Endothelial cell of umbilical vein (primary cell): ENCODE measurements around the gene PLCH1. TPM values are rescaled to one million over a fixed set of nuclear protein-coding genes. Genes with fewer than 3 reads are reported as not detected.
"Not testable (repeated sequence)": the region's sequence is repeated elsewhere in the genome, so short reads cannot be mapped to it uniquely, and the experiment has no call there.

Experiments
- BruUV-seq: library from RNA; stranded (reverse); fragments of 400-500 nt; replicated peaks from 2 replicates; lab custom pipeline; 2021; lab: Mats Ljungman, UMichigan
- CTCF ChIA-PET: fragments of 300-600, 350-600 bp; sonication (Branson Sonifier 250); formaldehyde crosslinking; loops from one replicate; lab custom pipeline; 2021; ENCODE audit warnings: antibody characterized with exemption, inconsistent platforms; lab: Charles Lee
- POLR2A ChIA-PET: fragments of 300-600, 350-600 bp; sonication (Branson Sonifier 250); formaldehyde crosslinking; loops from one replicate; lab custom pipeline; 2021; ENCODE audit warnings: antibody characterized with exemption, inconsistent platforms; lab: Charles Lee
- DNase-seq: peaks from one replicate; pipeline ENCODE4 v3.0.0-alpha.2; 2011; ENCODE audit warnings: low read depth, low spot score
- FAIRE-seq: peaks from 2 replicates; lab custom pipeline; 2011; peaks lifted over from hg19 to GRCh38; lab: Jason Lieb, UNC
- H2AFZ ChIP-seq: 2 replicates; pipeline ENCODE4 v1.6.0; 2012; ENCODE audit warnings: low read depth, low read length, control low read depth, inconsistent platforms
- H3K27ac ChIP-seq: 2 replicates; pipeline ENCODE4 v1.5.1; 2011; ENCODE audit warnings: low read depth, mild to moderate bottlenecking, control low read depth, low read length, moderate library complexity; ENCODE audit not compliant: insufficient read depth
- H3K27me3 ChIP-seq, 2 experiments: 2 replicates each; pipeline versions ENCODE4 v1.6.0 to v1.6.1; 2011; ENCODE audit warnings: low read length in 2 of 2, mixed read lengths in 1 of 2; ENCODE audit not compliant: control insufficient read depth in 2 of 2, insufficient read depth in 2 of 2
- H3K36me3 ChIP-seq, 2 experiments: 2 replicates in 1 of 2; 3 replicates in 1 of 2; pipeline ENCODE4 v1.5.1; 2011; ENCODE audit warnings: low read length in 2 of 2, mild to moderate bottlenecking in 1 of 2, moderate library complexity in 1 of 2; ENCODE audit not compliant: control insufficient read depth in 2 of 2, insufficient read depth in 2 of 2; ENCODE audit errors: extremely low read depth in 1 of 2
- H3K4me1 ChIP-seq: 3 replicates; pipeline ENCODE4 v1.5.1; 2011; ENCODE audit warnings: mild to moderate bottlenecking, low read length; ENCODE audit not compliant: control insufficient read depth, insufficient read depth; ENCODE audit errors: extremely low read depth
- H3K4me2 ChIP-seq: 2 replicates; pipeline ENCODE4 v1.6.1; 2011; ENCODE audit warnings: low read length, control low read depth, mixed read lengths; ENCODE audit not compliant: insufficient read depth
- H3K4me3 ChIP-seq, 3 experiments: fragments of 200-600 bp in 1 of 3; sonication (generic), shearing (Covaris generic) in 1 of 3; replicated peaks in 1 of 3; 2 replicates each; pipeline ENCODE4 v1.5.1; 2011 to 2016; ENCODE audit warnings: control low read depth in 3 of 3, low read length in 3 of 3, mild to moderate bottlenecking in 2 of 3, inconsistent platforms in 1 of 3, low read depth in 1 of 3, moderate library complexity in 1 of 3; ENCODE audit not compliant: insufficient read depth in 1 of 3
- H3K79me2 ChIP-seq: 2 replicates; pipeline ENCODE4 v1.6.0; 2012; ENCODE audit warnings: low read length, inconsistent platforms; ENCODE audit not compliant: control insufficient read depth, insufficient read depth
- H3K9ac ChIP-seq: replicated peaks from 2 replicates; pipeline ENCODE3; 2011; ENCODE audit warnings: low read length, control low read depth; ENCODE audit not compliant: insufficient read depth; ENCODE audit errors: extremely low read depth
- H3K9me1 ChIP-seq: replicated peaks from 3 replicates; pipeline ENCODE4 v1.6.0; 2011; ENCODE audit warnings: mild to moderate bottlenecking, low read length; ENCODE audit not compliant: control insufficient read depth, insufficient read depth; ENCODE audit errors: extremely low read depth
- H3K9me3 ChIP-seq: replicated peaks from 2 replicates; pipeline ENCODE4 v1.5.1; 2012; ENCODE audit warnings: low read length, inconsistent platforms; ENCODE audit not compliant: control insufficient read depth, insufficient read depth
- H4K20me1 ChIP-seq: replicated peaks from 2 replicates; pipeline ENCODE3; 2011; ENCODE audit warnings: mild to moderate bottlenecking, low read length; ENCODE audit not compliant: control insufficient read depth, insufficient read depth; ENCODE audit errors: extremely low read depth
- CTCF ChIP-seq, 2 donors: IDR thresholded peaks; 1 replicate in 1 of 2; 2 replicates in 1 of 2; pipeline ENCODE4 v1.5.1; 2011; ENCODE audit warnings: low read length in 2 of 2, mild to moderate bottlenecking in 2 of 2, moderate library complexity in 2 of 2, control low read depth in 1 of 2, inconsistent platforms in 1 of 2, low read depth in 1 of 2; ENCODE audit not compliant: insufficient read depth in 1 of 2; ENCODE audit errors: extremely low read depth in 1 of 2
- EZH2 ChIP-seq: IDR thresholded peaks from 2 replicates; pipeline ENCODE4 v1.6.1; 2012; ENCODE audit warnings: borderline replicate concordance, low read depth, mild to moderate bottlenecking, moderate library complexity, low read length, inconsistent platforms; ENCODE audit not compliant: severe bottlenecking
- FOS ChIP-seq: IDR thresholded peaks from 2 replicates; pipeline ENCODE4 v1.6.1; 2011; ENCODE audit warnings: mild to moderate bottlenecking, low read length, moderate library complexity, borderline replicate concordance; ENCODE audit not compliant: insufficient read depth
- GATA2 ChIP-seq: IDR thresholded peaks from 2 replicates; pipeline ENCODE4 v1.7.0; 2011; ENCODE audit warnings: low read depth, mild to moderate bottlenecking, moderate library complexity, mixed read lengths, low read length; ENCODE audit not compliant: insufficient read length, insufficient read depth
- JUN ChIP-seq: IDR thresholded peaks from 2 replicates; pipeline ENCODE4 v1.6.1; 2011; ENCODE audit warnings: borderline replicate concordance, low read depth; ENCODE audit not compliant: insufficient read length, insufficient read depth
- MAX ChIP-seq: IDR thresholded peaks from 2 replicates; pipeline ENCODE4 v1.6.1; 2011; ENCODE audit not compliant: insufficient read depth, insufficient read length
- MYC ChIP-seq: IDR thresholded peaks from one replicate; pipeline ENCODE4 v1.6.1; 2011; ENCODE audit warnings: mild to moderate bottlenecking, low read depth, low read length
- POLR2A ChIP-seq: IDR thresholded peaks from 2 replicates; pipeline ENCODE4 v1.6.1; 2012; ENCODE audit warnings: low read depth, mild to moderate bottlenecking, control low read depth, low read length
- POLR2AphosphoS5 ChIP-seq: IDR thresholded peaks from 2 replicates; pipeline ENCODE4 v1.6.1; 2012; ENCODE audit warnings: low read depth, mild to moderate bottlenecking, control low read depth, low read length, moderate library complexity; ENCODE audit not compliant: insufficient read depth
- dilution Hi-C: fragments of 300-500 bp; cut with MboI; formaldehyde crosslinking; loops from one replicate; pipeline ENCODE4 v1.15.0; 2019; ENCODE audit warnings: low sequenced_read_pairs; ENCODE audit not compliant: extremely low pct_ligation_motif_present
- intact Hi-C: fragments of 100-400 bp; cut with micrococcal nuclease; formaldehyde crosslinking; loops from one replicate; pipeline ENCODE4 v1.10.0; 2022
- polyA plus RNA-seq, 4 experiments: library from polyadenylated mRNA; depleted of rRNA in 3 of 4; stranded (reverse) in 3 of 4; unstranded in 1 of 4; fragments of >200 nt; gene quantifications; 2 replicates each; pipeline versions ENCODE4 v1.2.1 to v1.2.3, GENCODE V29; 2011 to 2012; ENCODE audit warnings: missing spikeins in 1 of 4
- total RNA-seq: library from RNA; stranded (reverse); gene quantifications from 2 replicates; pipeline ENCODE4 v1.2.3, GENCODE V29; 2021

The PLCH1 gene
- total and polyA plus RNA-seq, 2 donors (not counting 3 experiments of a cell fraction or from before 2014, with no cell fraction given) = 0.03 TPM; not detected in 1

- Histone ChIP-seq H3K79me2 (no peaks in the 10 kb centered on the region), H3K4me1 (no peaks in the 10 kb centered on the region), H3K36me3 (no peaks in the 10 kb centered on the region), H3K9me1 (no peaks in the 10 kb centered on the region), H4K20me1 (no peaks in the 10 kb centered on the region), H3K4me3 (no peak overlapping the region), H3K27ac (no peak overlapping the region), H3K4me2 (no peak overlapping the region), H3K9me3 (no peaks in the 10 kb centered on the region), H2AFZ (no peak overlapping the region), H3K27me3 (no peaks in the 10 kb centered on the region), H3K9ac (no peak overlapping the region)
- ChIA-PET CTCF (no interaction called here), POLR2A (no interaction called here)
- BruUV-seq = no TSS peak
- TF ChIP-seq FOS (no peak), JUN (no peak), MAX (no peak), POLR2AphosphoS5 (no peak), CTCF (IDR thresholded peaks at IDR 0.05; ENCODE audit: extremely low read depth in 1 of 2, insufficient read depth in 1 of 2, low read depth in 1 of 2, low read length in 2 of 2) (no peak), EZH2 (no peak), POLR2A (no peak), GATA2 (no peak), MYC (no peak)
- dilution Hi-C loops (no loop called here), intact Hi-C loops (no loop called here)
- no peak for FAIRE-seq
- no peak for DNase-seq
These were observed 115.8 kb downstream of the PLCH1 start for GRCh38 chr3:155629056-155629455.

- H3K27ac ChIP-seq, H3K9me1 ChIP-seq, H3K36me3 ChIP-seq, H3K4me2 ChIP-seq, H3K9ac ChIP-seq, H3K4me1 ChIP-seq, FAIRE-seq, H2AFZ ChIP-seq, CTCF ChIA-PET, H4K20me1 ChIP-seq, intact Hi-C loops, H3K9me3 ChIP-seq, BruUV-seq, DNase-seq, H3K79me2 ChIP-seq, H3K27me3 ChIP-seq, dilution Hi-C loops, H3K4me3 ChIP-seq, POLR2A ChIA-PET: not testable (repeated sequence)
These were observed 122.2 kb downstream of the PLCH1 start for GRCh38 chr3:155622647-155623046.

GRCh38 chr3:155620552-155620951 lies 124.3 kb downstream of the PLCH1 start:
- FAIRE-seq, H3K9me3 ChIP-seq, CTCF ChIA-PET, H3K79me2 ChIP-seq, H4K20me1 ChIP-seq, H3K4me1 ChIP-seq, H3K4me3 ChIP-seq, H3K27me3 ChIP-seq, H3K9ac ChIP-seq, dilution Hi-C loops, POLR2A ChIA-PET, H3K27ac ChIP-seq, H3K36me3 ChIP-seq, intact Hi-C loops, H3K9me1 ChIP-seq, BruUV-seq, H3K4me2 ChIP-seq, H2AFZ ChIP-seq, DNase-seq: not testable (repeated sequence)
